ENCODE results near the gene TMEM260.

- no peak for TF ChIP-seq REST (IDR thresholded peaks at IDR 0.05; ENCODE audit: insufficient read depth in 1 of 2, low read depth in 2 of 2, low read length in 2 of 2)
- no peak for TF ChIP-seq TAF1 (IDR thresholded peaks at IDR 0.05; ENCODE audit: borderline replicate concordance, insufficient read depth, low read length)
- TF ChIP-seq POLR2AphosphoS5 (IDR thresholded peaks at IDR 0.05; ENCODE audit: low read depth, low read length): no peak
Measured at GRCh38 chr14:56650048-56650447, 70.5 kb downstream of the TMEM260 start.
